GM23338 (cell line): ENCODE data around the gene USP7. TPM values are rescaled to one million over a fixed set of nuclear protein-coding genes. Genes with fewer than 3 reads are reported as not detected.

Experiments
- ATAC-seq: fragments of 200-7000 bp; cut with Tn5 transposase; 3 replicates; pipeline ENCODE4 v1.9.1; 2020
- DNase-seq: peaks from one replicate; pipeline ENCODE4 v3.0.0-alpha.2; 2015; ENCODE audit warnings: low spot score
- H2AFZ ChIP-seq: fragments of 200-600 bp; sonication (generic); 2 replicates; pipeline ENCODE4 v1.8.0; 2016; ENCODE audit warnings: antibody characterized with exemption, mild to moderate bottlenecking, moderate library complexity
- H3F3A ChIP-seq: fragments of 200-600 bp; sonication (generic); replicated peaks from 2 replicates; pipeline ENCODE4 v1.8.0; 2017; ENCODE audit warnings: antibody characterized with exemption, mixed run types, low read depth
- H3K27ac ChIP-seq: fragments of 200-600 bp; sonication (generic); 2 replicates; pipeline ENCODE4 v1.6.1; 2016; ENCODE audit warnings: low read depth
- H3K27me3 ChIP-seq: fragments of 200-600 bp; sonication (generic); 2 replicates; pipeline ENCODE4 v1.8.0; 2016; ENCODE audit warnings: mild to moderate bottlenecking, mixed run types, moderate library complexity; ENCODE audit not compliant: insufficient read depth
- H3K36me3 ChIP-seq: fragments of 200-600 bp; sonication (generic); 2 replicates; pipeline ENCODE4 v1.8.0; 2016; ENCODE audit warnings: mild to moderate bottlenecking; ENCODE audit not compliant: insufficient read depth
- H3K4me1 ChIP-seq: fragments of 200-600 bp; sonication (generic); 2 replicates; pipeline ENCODE4 v1.8.0; 2016; ENCODE audit warnings: mild to moderate bottlenecking, moderate library complexity; ENCODE audit not compliant: insufficient read depth
- H3K4me2 ChIP-seq: fragments of 200-600 bp; sonication (generic); 2 replicates; pipeline ENCODE4 v1.7.1; 2017; ENCODE audit warnings: mixed run types
- H3K4me3 ChIP-seq: fragments of 200-600 bp; sonication (generic); 2 replicates; pipeline ENCODE4 v1.6.1; 2016; ENCODE audit warnings: mixed run types
- H3K79me2 ChIP-seq: fragments of 200-600 bp; sonication (generic); replicated peaks from 2 replicates; pipeline ENCODE4 v1.8.0; 2017; ENCODE audit warnings: mild to moderate bottlenecking; ENCODE audit not compliant: insufficient read depth
- H3K9me2 ChIP-seq: fragments of 200-600 bp; sonication (generic); 2 replicates; pipeline ENCODE4 v1.8.0; 2017; ENCODE audit not compliant: insufficient read depth
- H4K20me1 ChIP-seq: fragments of 200-600 bp; sonication (generic); replicated peaks from 2 replicates; pipeline ENCODE4 v1.8.0; 2017; ENCODE audit warnings: mild to moderate bottlenecking; ENCODE audit not compliant: insufficient read depth
- H3K27ac Mint-ChIP-seq: 2 replicates; pipeline ENCODE4 v1.8.0; 2020; ENCODE audit warnings: inconsistent platforms, mild to moderate bottlenecking, moderate library complexity, mixed read lengths
- H3K27me3 Mint-ChIP-seq: 3 replicates; pipeline ENCODE4 v1.8.0; 2022; ENCODE audit warnings: low read depth, mild to moderate bottlenecking, moderate library complexity, mixed read lengths, inconsistent platforms; ENCODE audit not compliant: insufficient read depth, poor library complexity
- H3K36me3 Mint-ChIP-seq: 3 replicates; pipeline ENCODE4 v1.8.0; 2021; ENCODE audit warnings: low read depth, mild to moderate bottlenecking, inconsistent platforms, moderate library complexity, mixed read lengths
- H3K4me1 Mint-ChIP-seq: 3 replicates; pipeline ENCODE4 v1.8.0; 2020; ENCODE audit warnings: mild to moderate bottlenecking, inconsistent platforms, mixed read lengths
- H3K4me3 Mint-ChIP-seq: 3 replicates; pipeline ENCODE4 v1.8.0; 2021; ENCODE audit warnings: moderate library complexity, mild to moderate bottlenecking, inconsistent platforms, mixed read lengths
- H3K9me3 Mint-ChIP-seq: 3 replicates; pipeline ENCODE4 v1.8.0; 2020; ENCODE audit warnings: moderate library complexity, mild to moderate bottlenecking, inconsistent platforms, mixed read lengths
- CREB1 ChIP-seq: fragments of 250-450 bp; sonication (Bioruptor Pico); IDR thresholded peaks from 2 replicates; pipeline ENCODE4 v1.5.0; 2020; ENCODE audit warnings: low read depth, mild to moderate bottlenecking, moderate library complexity
- CTCF ChIP-seq, 2 experiments: fragments of 200-600 bp in 1 of 2; sonication (generic) in 1 of 2; conservative IDR thresholded peaks; 2 replicates each; pipeline versions ENCODE4 v1.5.1 to v1.6.1; 2016 to 2017; ENCODE audit warnings: antibody characterized with exemption in 2 of 2, low read depth in 2 of 2, mild to moderate bottlenecking in 2 of 2, moderate library complexity in 1 of 2
- ETS1 ChIP-seq: IDR thresholded peaks from 2 replicates; pipeline ENCODE4 v1.6.1; 2016; ENCODE audit warnings: antibody characterized with exemption
- EZH2 ChIP-seq: fragments of 200-600 bp; sonication (generic); IDR thresholded peaks from one replicate; pipeline ENCODE4 v1.8.0; 2017; ENCODE audit warnings: antibody characterized with exemption, mild to moderate bottlenecking, low read depth; ENCODE audit not compliant: unreplicated experiment
- EZH2phosphoT487 ChIP-seq: fragments of 200-600 bp; sonication (generic); IDR thresholded peaks from one replicate; pipeline ENCODE4 v1.8.1; 2018; ENCODE audit warnings: antibody characterized with exemption; ENCODE audit not compliant: unreplicated experiment
- JUNB ChIP-seq: IDR thresholded peaks from one replicate; pipeline ENCODE4 v1.6.1; 2016; ENCODE audit warnings: antibody characterized with exemption; ENCODE audit not compliant: unreplicated experiment
- POLR2AphosphoS5 ChIP-seq: IDR thresholded peaks from 2 replicates; pipeline ENCODE4 v1.6.1; 2016; ENCODE audit warnings: antibody characterized with exemption, low read depth
- REST ChIP-seq: IDR thresholded peaks from one replicate; pipeline ENCODE4 v1.6.1; 2018; ENCODE audit warnings: antibody characterized with exemption; ENCODE audit not compliant: unreplicated experiment
- ZNF114 ChIP-seq: fragments of 250-450 bp; sonication (Bioruptor Pico); IDR thresholded peaks from 2 replicates; pipeline ENCODE4 v1.5.0; 2020; ENCODE audit warnings: mild to moderate bottlenecking, moderate library complexity
- ZNF331 ChIP-seq: fragments of 250-450 bp; sonication (Bioruptor Pico); IDR thresholded peaks from 2 replicates; pipeline ENCODE4 v1.5.0; 2020; ENCODE audit warnings: low read depth, mild to moderate bottlenecking, moderate library complexity
- polyA plus RNA-seq: library from polyadenylated mRNA; unstranded; fragments of >200 nt; fragmentation: Nextera tagmentation; extraction: Ambion mirVana; gene quantifications from 2 replicates; pipeline ENCODE4 v1.2.1, GENCODE V29; 2016
- total RNA-seq: library from RNA; depleted of rRNA; stranded (reverse); fragments of >200 nt; shearing (Covaris generic); gene quantifications from 2 replicates; pipeline ENCODE4 v1.2.3, GENCODE V29; 2014

Gene USP7
- total and polyA plus RNA-seq, 2 experiments from 2014 or later, result 42.3 to 130 TPM

GRCh38 chr16:9008601-9009260 is 45.0 kb upstream of the USP7 start (continued):
- TF ChIP-seq ETS1, result no peak

GRCh38 chr16:9007177-9007794 is 43.6 kb upstream of the USP7 start:
- TF ChIP-seq ZNF114 (CRISPR knock-in tag) (no peak), JUNB (no peak), EZH2phosphoT487 (no peak), EZH2 (no peak), CTCF (conservative IDR thresholded peaks at IDR 0.05; ENCODE audit: low read depth in 2 of 2) (no peak), ZNF331 (CRISPR knock-in tag) (no peak)
- H3K4me2 ChIP-seq, result no peak overlapping the region
- no peak overlapping the region for H3K27ac ChIP-seq
- Mint-ChIP-seq H3K9me3 (no peaks in the 10 kb centered on the region), H3K4me3 (no peak overlapping the region), H3K27me3 (peaks cover 19% of the 10 kb centered on the region), H3K27ac (no peak overlapping the region), H3K36me3 (no peaks in the 10 kb centered on the region), H3K4me1 (peaks cover 5% of the 10 kb centered on the region; the same call in 2 of the 3 replicates)
- peaks cover 1% of the 10 kb centered on the region; the same call in 1 of the 2 replicates for H3F3A ChIP-seq
- H4K20me1 ChIP-seq, result no peaks in the 10 kb centered on the region
- no peak overlapping the region for H2AFZ ChIP-seq
- H3K4me3 ChIP-seq, result no peak overlapping the region
- H3K4me1 ChIP-seq, result peaks cover 4% of the 10 kb centered on the region; the same call in 1 of the 2 replicates
- no peaks in the 10 kb centered on the region for H3K27me3 ChIP-seq
- H3K9me2 ChIP-seq, result no peaks in the 10 kb centered on the region
- no peaks in the 10 kb centered on the region for H3K36me3 ChIP-seq
- H3K79me2 ChIP-seq, result no peaks in the 10 kb centered on the region
- DNase-seq (no peak), ATAC-seq (no peak)

- Histone ChIP-seq H3K27me3 (no peaks in the 10 kb centered on the region), H3K4me1 (peaks cover 4% of the 10 kb centered on the region; the same call in 1 of the 2 replicates), H3K79me2 (no peaks in the 10 kb centered on the region), H3F3A (no peaks in the 10 kb centered on the region; the same call in 1 of the 2 replicates), H3K9me2 (no peaks in the 10 kb centered on the region), H3K27ac (no peak overlapping the region), H3K4me3 (no peak overlapping the region), H2AFZ (no peak overlapping the region), H3K36me3 (no peaks in the 10 kb centered on the region), H4K20me1 (no peaks in the 10 kb centered on the region), H3K4me2 (no peak overlapping the region)
- H3K36me3 Mint-ChIP-seq, result no peaks in the 10 kb centered on the region
- H3K4me1 Mint-ChIP-seq, result peaks cover 5% of the 10 kb centered on the region; the same call in 2 of the 3 replicates
- no peaks in the 10 kb centered on the region for H3K9me3 Mint-ChIP-seq
- H3K27ac Mint-ChIP-seq, result no peak overlapping the region
- no peak for ATAC-seq
- peaks cover 19% of the 10 kb centered on the region for H3K27me3 Mint-ChIP-seq
- no peak for DNase-seq
- H3K4me3 Mint-ChIP-seq, result no peak overlapping the region
- TF ChIP-seq ETS1 (no peak), CTCF (conservative IDR thresholded peaks at IDR 0.05; ENCODE audit: low read depth in 2 of 2) (no peak), REST (no peak), POLR2AphosphoS5 (no peak), EZH2 (no peak), CREB1 (no peak), EZH2phosphoT487 (no peak), JUNB (no peak), ZNF331 (CRISPR knock-in tag) (no peak)
These were observed 40.5 kb upstream of the USP7 start for GRCh38 chr16:9004183-9004582.
